ENCODE data around the gene SCN1B.

The SCN1B gene

GRCh38 chr19:35034588-35035382, 4.5 kb downstream of the SCN1B start:
- Histone ChIP-seq H3K4me3 (ENCODE audit: low read depth in 1 of 5, low read length in 5 of 5) (no peak overlapping the region), H3K27me3 (ENCODE audit: control insufficient read depth in 5 of 5, insufficient read depth in 4 of 5, low read length in 5 of 5) (peaks cover 0 to 13% (median 9%) of the 10 kb centered on the region in 5 donors), H3K9me3 (ENCODE audit: control insufficient read depth in 5 of 5, low read length in 5 of 5) (no peaks in the 10 kb centered on the region), H3K9ac (ENCODE audit: low read length in 5 of 5) (no peak overlapping the region), H3K27ac (ENCODE audit: low read depth, low read length) (no peak overlapping the region), H3K4me1 (ENCODE audit: control insufficient read depth in 5 of 5, insufficient read depth in 5 of 5, low read length in 5 of 5) (peaks cover 2 to 50% (median 27%) of the 10 kb centered on the region in 5 donors), H3K36me3 (ENCODE audit: control insufficient read depth in 5 of 5, insufficient read depth in 5 of 5, low read length in 5 of 5) (peaks cover 0 to 14% (median 5%) of the 10 kb centered on the region in 5 donors)

- Histone ChIP-seq H3K9me3 (ENCODE audit: control insufficient read depth in 5 of 5, low read length in 5 of 5) (no peaks in the 10 kb centered on the region), H3K36me3 (ENCODE audit: control insufficient read depth in 5 of 5, insufficient read depth in 5 of 5, low read length in 5 of 5) (peaks cover 0 to 14% (median 5%) of the 10 kb centered on the region in 5 donors), H3K4me1 (ENCODE audit: control insufficient read depth in 5 of 5, insufficient read depth in 5 of 5, low read length in 5 of 5) (peaks cover 4 to 58% (median 50%) of the 10 kb centered on the region in 5 donors), H3K27ac (ENCODE audit: low read depth, low read length) (peak overlapping the region; percentile 37), H3K9ac (ENCODE audit: low read length in 5 of 5) (peak overlapping the region in 2 of 5 donors; percentile 29 to 46), H3K27me3 (ENCODE audit: control insufficient read depth in 5 of 5, insufficient read depth in 4 of 5, low read length in 5 of 5) (no peaks in the 10 kb centered on the region), H3K4me3 (ENCODE audit: low read depth in 1 of 5, low read length in 5 of 5) (peak overlapping the region in 1 of 5 donors; percentile 4)
Observed at GRCh38 chr19:35037716-35038622, 7.7 kb downstream of the SCN1B start.

- peak overlapping the region; percentile 37 for H3K27ac ChIP-seq (ENCODE audit: low read depth, low read length)
Observed at GRCh38 chr19:35038623-35039512, 8.6 kb downstream of the SCN1B start.

GRCh38 chr19:35039881-35040825, 9.9 kb downstream of the SCN1B start:
- Histone ChIP-seq H3K4me3 (ENCODE audit: low read depth in 1 of 5, low read length in 5 of 5) (peak overlapping the region in 4 of 5 donors; percentile 36 to 58 (median 42)), H3K27ac (ENCODE audit: low read depth, low read length) (peak overlapping the region; percentile 37), H3K27me3 (ENCODE audit: control insufficient read depth in 5 of 5, insufficient read depth in 4 of 5, low read length in 5 of 5) (no peaks in the 10 kb centered on the region), H3K36me3 (ENCODE audit: control insufficient read depth in 5 of 5, insufficient read depth in 5 of 5, low read length in 5 of 5) (no peaks in the 10 kb centered on the region), H3K9me3 (ENCODE audit: control insufficient read depth in 5 of 5, low read length in 5 of 5) (no peaks in the 10 kb centered on the region), H3K4me1 (ENCODE audit: control insufficient read depth in 5 of 5, insufficient read depth in 5 of 5, low read length in 5 of 5) (peaks cover 4 to 69% (median 50%) of the 10 kb centered on the region in 5 donors), H3K9ac (ENCODE audit: low read length in 5 of 5) (peak overlapping the region in 4 of 5 donors; percentile 12 to 65 (median 40))

More at GRCh38 chr19:35038623-35039512, 8.6 kb downstream of the SCN1B start:
- Histone ChIP-seq H3K4me3 (ENCODE audit: low read depth in 1 of 5, low read length in 5 of 5) (peak overlapping the region in 1 of 5 donors; percentile 4), H3K4me1 (ENCODE audit: control insufficient read depth in 5 of 5, insufficient read depth in 5 of 5, low read length in 5 of 5) (peaks cover 4 to 58% (median 50%) of the 10 kb centered on the region in 5 donors), H3K27me3 (ENCODE audit: control insufficient read depth in 5 of 5, insufficient read depth in 4 of 5, low read length in 5 of 5) (no peaks in the 10 kb centered on the region), H3K36me3 (ENCODE audit: control insufficient read depth in 5 of 5, insufficient read depth in 5 of 5, low read length in 5 of 5) (peaks cover 0 to 7% (median 2%) of the 10 kb centered on the region in 5 donors), H3K9ac (ENCODE audit: low read length in 5 of 5) (peak overlapping the region in 1 of 5 donors; percentile 43), H3K9me3 (ENCODE audit: control insufficient read depth in 5 of 5, low read length in 5 of 5) (no peaks in the 10 kb centered on the region)

- H3K4me1 ChIP-seq (ENCODE audit: control insufficient read depth in 5 of 5, insufficient read depth in 5 of 5, low read length in 5 of 5) = peaks cover 4 to 75% (median 54%) of the 10 kb centered on the region in 5 donors
- no peaks in the 10 kb centered on the region for H3K36me3 ChIP-seq (ENCODE audit: control insufficient read depth in 5 of 5, insufficient read depth in 5 of 5, low read length in 5 of 5)
- H3K9ac ChIP-seq (ENCODE audit: low read length in 5 of 5) = peak overlapping the region in 3 of 5 donors; percentile 32 to 65 (median 48)
- H3K9me3 ChIP-seq (ENCODE audit: control insufficient read depth in 5 of 5, low read length in 5 of 5) = no peaks in the 10 kb centered on the region
- no peaks in the 10 kb centered on the region for H3K27me3 ChIP-seq (ENCODE audit: control insufficient read depth in 5 of 5, insufficient read depth in 4 of 5, low read length in 5 of 5)
- peak overlapping the region in 4 of 5 donors; percentile 36 to 58 (median 42) for H3K4me3 ChIP-seq (ENCODE audit: low read depth in 1 of 5, low read length in 5 of 5)
- peak overlapping the region; percentile 37 for H3K27ac ChIP-seq (ENCODE audit: low read depth, low read length)
Observed at GRCh38 chr19:35040826-35041547, 10.7 kb downstream of the SCN1B start.

- Histone ChIP-seq H3K9me3 (ENCODE audit: control insufficient read depth in 5 of 5, low read length in 5 of 5) (no peaks in the 10 kb centered on the region), H3K27ac (ENCODE audit: low read depth, low read length) (peak within 1 kb of the TSS; percentile 37), H3K4me1 (ENCODE audit: control insufficient read depth in 5 of 5, insufficient read depth in 5 of 5, low read length in 5 of 5) (peaks cover 4 to 78% (median 58%) of the 10 kb centered on the region in 5 donors), H3K9ac (ENCODE audit: low read length in 5 of 5) (peak within 1 kb of the TSS in 3 of 5 donors; percentile 32 to 65 (median 48)), H3K4me3 (ENCODE audit: low read depth in 1 of 5, low read length in 5 of 5) (peak within 1 kb of the TSS in 4 of 5 donors; percentile 36 to 58 (median 42)), H3K36me3 (ENCODE audit: control insufficient read depth in 5 of 5, insufficient read depth in 5 of 5, low read length in 5 of 5) (no peaks in the 10 kb centered on the region), H3K27me3 (ENCODE audit: control insufficient read depth in 5 of 5, insufficient read depth in 4 of 5, low read length in 5 of 5) (no peaks in the 10 kb centered on the region)
Observed at GRCh38 chr19:35041548-35042055, 11.3 kb downstream of the SCN1B start, which contains the start of gene HPN. TSS of gene HPN (plus strand) at chr19:35041721. CDS start at chr19:35042507, 786 bp downstream.

- Histone ChIP-seq H3K9ac (ENCODE audit: low read length in 5 of 5) (peak overlapping the region in 1 of 5 donors; percentile 11), H3K27me3 (ENCODE audit: control insufficient read depth in 5 of 5, insufficient read depth in 4 of 5, low read length in 5 of 5) (no peaks in the 10 kb centered on the region), H3K4me3 (ENCODE audit: low read depth in 1 of 5, low read length in 5 of 5) (no peak overlapping the region), H3K9me3 (ENCODE audit: control insufficient read depth in 5 of 5, low read length in 5 of 5) (no peaks in the 10 kb centered on the region), H3K4me1 (ENCODE audit: control insufficient read depth in 5 of 5, insufficient read depth in 5 of 5, low read length in 5 of 5) (peaks cover 4 to 74% (median 56%) of the 10 kb centered on the region in 5 donors), H3K27ac (ENCODE audit: low read depth, low read length) (no peak overlapping the region), H3K36me3 (ENCODE audit: control insufficient read depth in 5 of 5, insufficient read depth in 5 of 5, low read length in 5 of 5) (no peaks in the 10 kb centered on the region)
Observed at GRCh38 chr19:35042056-35042730, 11.9 kb downstream of the SCN1B start.

All from subcutaneous abdominal adipose tissue (tissue), 5 donors.